HepG2 (cell line): Measurements from ENCODE around the gene EDAR. TPM values are rescaled to one million over a fixed set of nuclear protein-coding genes. Genes with fewer than 3 reads are reported as not detected.

Source experiments
- CENPT ChIP-seq: sonication (generic); formaldehyde crosslinking; IDR thresholded peaks from 2 replicates; pipeline ENCODE4 v1.8.0; 2022; ENCODE audit warnings: low read depth, mild to moderate bottlenecking, moderate library complexity, missing genetic modification reagents
- DR1 ChIP-seq: sonication (generic); formaldehyde crosslinking; IDR thresholded peaks from 2 replicates; pipeline ENCODE4 v1.8.0; 2021; ENCODE audit warnings: mild to moderate bottlenecking, missing genetic modification reagents, inconsistent platforms
- KDM2A ChIP-seq: sonication (generic); formaldehyde crosslinking; IDR thresholded peaks from 2 replicates; pipeline ENCODE4 v1.4.0; 2020; ENCODE audit warnings: low read depth, missing genetic modification reagents, borderline replicate concordance
- MEF2D ChIP-seq: sonication (generic); formaldehyde crosslinking; IDR thresholded peaks from 2 replicates; pipeline ENCODE4 v1.5.1; 2020; ENCODE audit warnings: mild to moderate bottlenecking, missing genetic modification reagents
- MEIS1 ChIP-seq: sonication (generic); formaldehyde crosslinking; IDR thresholded peaks from 2 replicates; pipeline ENCODE4 v1.9.0; 2021; ENCODE audit warnings: mild to moderate bottlenecking, missing genetic modification reagents, moderate library complexity, borderline replicate concordance
- SKI ChIP-seq: fragments of 450-650 bp; IDR thresholded peaks from one replicate; pipeline ENCODE4 v1.6.1; 2018; ENCODE audit warnings: mild to moderate bottlenecking; ENCODE audit not compliant: partially characterized antibody
- TARDBP ChIP-seq: sonication (generic); formaldehyde crosslinking; IDR thresholded peaks from 2 replicates; pipeline ENCODE4 v1.8.0; 2022; ENCODE audit warnings: mild to moderate bottlenecking, missing genetic modification reagents
- TEAD3 ChIP-seq: optimal IDR thresholded peaks from 2 replicates; pipeline ENCODE3; 2016; ENCODE audit warnings: borderline replicate concordance
- ZBTB42 ChIP-seq: sonication (generic); formaldehyde crosslinking; IDR thresholded peaks from 2 replicates; pipeline ENCODE4 v1.5.0; 2020; ENCODE audit warnings: mild to moderate bottlenecking, missing genetic modification reagents
- ZFP37 ChIP-seq: sonication (generic); formaldehyde crosslinking; IDR thresholded peaks from 2 replicates; pipeline ENCODE4 v1.4.0; 2020; ENCODE audit warnings: missing genetic modification reagents, borderline replicate concordance
- ZNF552 ChIP-seq: sonication (generic); formaldehyde crosslinking; IDR thresholded peaks from 2 replicates; pipeline ENCODE4 v1.9.0; 2022; ENCODE audit warnings: missing genetic modification reagents, mild to moderate bottlenecking, borderline replicate concordance
- polyA plus RNA-seq, 8 experiments: library from polyadenylated mRNA; depleted of rRNA in 3 of 8; stranded (reverse) in 7 of 8; unstranded in 1 of 8; fragments of >200 nt; fragmentation: Illumina TruSeq in 4 of 8; extraction: Trizol in 4 of 8; gene quantifications; 2 replicates each; pipeline versions ENCODE4 v1.2.1 to v1.2.3, GENCODE V29; 2011 to 2016; ENCODE audit warnings: low read depth in 4 of 8, missing spikeins in 1 of 8, mixed read lengths in 1 of 8; ENCODE audit not compliant: insufficient read depth in 1 of 8
- total RNA-seq, 5 experiments: library from RNA; depleted of rRNA; stranded (reverse); fragments of >200 nt; fragmentation: Illumina TruSeq; extraction: Trizol; gene quantifications; 2 replicates each; pipeline ENCODE4 v1.2.3, GENCODE V29; 2016; ENCODE audit warnings: low read depth in 1 of 5
- TF ChIP-seq, protein P1 (sequence below): sonication (generic); formaldehyde crosslinking; IDR thresholded peaks from 2 replicates; pipeline ENCODE4 v1.8.1; 2022; ENCODE audit warnings: low read depth, mild to moderate bottlenecking, missing genetic modification reagents
- TF ChIP-seq, protein P2 (sequence below): sonication (generic); formaldehyde crosslinking; IDR thresholded peaks from 2 replicates; pipeline ENCODE4 v1.4.0; 2020; ENCODE audit warnings: missing genetic modification reagents, mild to moderate bottlenecking, borderline replicate concordance
- TF ChIP-seq, protein P3 (sequence below): sonication (generic); formaldehyde crosslinking; IDR thresholded peaks from 2 replicates; pipeline ENCODE4 v1.4.0; 2020; ENCODE audit warnings: missing genetic modification reagents, borderline replicate concordance
- TF ChIP-seq, protein P4 (sequence below), 2 experiments: sonication (generic) in 1 of 2; formaldehyde crosslinking in 1 of 2; IDR thresholded peaks; 2 replicates each; pipeline versions ENCODE4 v1.4.0 to v1.6.1; 2018 to 2020; ENCODE audit warnings: missing genetic modification reagents in 2 of 2, borderline replicate concordance in 1 of 2, low read depth in 1 of 2, mild to moderate bottlenecking in 1 of 2, missing biosample characterization in 1 of 2
- TF ChIP-seq, protein P5 (sequence below): sonication (generic); formaldehyde crosslinking; IDR thresholded peaks from 2 replicates; pipeline ENCODE4 v1.4.0; 2020; ENCODE audit warnings: mild to moderate bottlenecking, missing genetic modification reagents

Gene EDAR
- total and polyA plus RNA-seq, 2 of the 13 experiments (the other 11 are each of a cell fraction or from before 2014, with no cell fraction given), result not detected

DNA sequence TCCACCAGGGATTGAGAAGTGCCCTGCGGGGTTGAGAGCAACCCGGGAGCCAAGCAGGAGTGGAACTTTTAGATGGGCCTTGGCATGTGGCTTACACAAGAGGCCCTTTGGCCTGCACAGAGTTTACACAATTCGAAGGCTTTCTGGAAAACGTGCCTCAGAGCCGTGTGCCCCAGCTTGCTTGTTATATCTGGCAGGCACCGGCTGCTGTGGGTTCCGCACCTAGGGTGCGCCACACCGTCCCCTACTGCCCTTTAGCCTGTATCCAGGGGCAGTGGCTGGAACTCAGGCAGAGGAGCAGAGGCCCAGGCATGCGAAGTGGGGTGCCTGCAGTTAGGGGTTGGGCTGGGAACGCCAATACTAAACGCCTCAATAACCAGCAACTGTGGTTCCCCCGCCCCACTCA, 32.9 kb upstream of the EDAR start (continued):
- TF ChIP-seq, protein P1, sequence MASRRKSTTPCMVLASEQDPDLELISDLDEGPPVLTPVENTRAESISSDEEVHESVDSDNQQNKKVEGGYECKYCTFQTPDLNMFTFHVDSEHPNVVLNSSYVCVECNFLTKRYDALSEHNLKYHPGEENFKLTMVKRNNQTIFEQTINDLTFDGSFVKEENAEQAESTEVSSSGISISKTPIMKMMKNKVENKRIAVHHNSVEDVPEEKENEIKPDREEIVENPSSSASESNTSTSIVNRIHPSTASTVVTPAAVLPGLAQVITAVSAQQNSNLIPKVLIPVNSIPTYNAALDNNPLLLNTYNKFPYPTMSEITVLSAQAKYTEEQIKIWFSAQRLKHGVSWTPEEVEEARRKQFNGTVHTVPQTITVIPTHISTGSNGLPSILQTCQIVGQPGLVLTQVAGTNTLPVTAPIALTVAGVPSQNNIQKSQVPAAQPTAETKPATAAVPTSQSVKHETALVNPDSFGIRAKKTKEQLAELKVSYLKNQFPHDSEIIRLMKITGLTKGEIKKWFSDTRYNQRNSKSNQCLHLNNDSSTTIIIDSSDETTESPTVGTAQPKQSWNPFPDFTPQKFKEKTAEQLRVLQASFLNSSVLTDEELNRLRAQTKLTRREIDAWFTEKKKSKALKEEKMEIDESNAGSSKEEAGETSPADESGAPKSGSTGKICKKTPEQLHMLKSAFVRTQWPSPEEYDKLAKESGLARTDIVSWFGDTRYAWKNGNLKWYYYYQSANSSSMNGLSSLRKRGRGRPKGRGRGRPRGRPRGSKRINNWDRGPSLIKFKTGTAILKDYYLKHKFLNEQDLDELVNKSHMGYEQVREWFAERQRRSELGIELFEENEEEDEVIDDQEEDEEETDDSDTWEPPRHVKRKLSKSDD (CRISPR knock-in tag), result 0 out of 2 replicates have a peak, but pooled peaks have one; percentile 55
- TF ChIP-seq ZNF552 (CRISPR knock-in tag) (peak; percentile 80; the same call in 1 of the 2 replicates), SKI (no peak), ZBTB42 (CRISPR knock-in tag) (0 out of 2 replicates have a peak, but pooled peaks have one; percentile 53), MEF2D (CRISPR knock-in tag) (peak; percentile 40; the same call in 1 of the 2 replicates), MEIS1 (CRISPR knock-in tag) (0 out of 2 replicates have a peak, but pooled peaks have one; percentile 26), ZFP37 (CRISPR knock-in tag) (0 out of 2 replicates have a peak, but pooled peaks have one; percentile 48), TARDBP (CRISPR knock-in tag) (0 out of 2 replicates have a peak, but pooled peaks have one; percentile 45), CENPT (0 out of 2 replicates have a peak, but pooled peaks have one; percentile 63), DR1 (CRISPR knock-in tag) (no peak), KDM2A (peak; percentile 37; the same call in 1 of the 2 replicates), TEAD3 (CRISPR knock-in tag) (peak; percentile 66)
- TF ChIP-seq, protein P2, sequence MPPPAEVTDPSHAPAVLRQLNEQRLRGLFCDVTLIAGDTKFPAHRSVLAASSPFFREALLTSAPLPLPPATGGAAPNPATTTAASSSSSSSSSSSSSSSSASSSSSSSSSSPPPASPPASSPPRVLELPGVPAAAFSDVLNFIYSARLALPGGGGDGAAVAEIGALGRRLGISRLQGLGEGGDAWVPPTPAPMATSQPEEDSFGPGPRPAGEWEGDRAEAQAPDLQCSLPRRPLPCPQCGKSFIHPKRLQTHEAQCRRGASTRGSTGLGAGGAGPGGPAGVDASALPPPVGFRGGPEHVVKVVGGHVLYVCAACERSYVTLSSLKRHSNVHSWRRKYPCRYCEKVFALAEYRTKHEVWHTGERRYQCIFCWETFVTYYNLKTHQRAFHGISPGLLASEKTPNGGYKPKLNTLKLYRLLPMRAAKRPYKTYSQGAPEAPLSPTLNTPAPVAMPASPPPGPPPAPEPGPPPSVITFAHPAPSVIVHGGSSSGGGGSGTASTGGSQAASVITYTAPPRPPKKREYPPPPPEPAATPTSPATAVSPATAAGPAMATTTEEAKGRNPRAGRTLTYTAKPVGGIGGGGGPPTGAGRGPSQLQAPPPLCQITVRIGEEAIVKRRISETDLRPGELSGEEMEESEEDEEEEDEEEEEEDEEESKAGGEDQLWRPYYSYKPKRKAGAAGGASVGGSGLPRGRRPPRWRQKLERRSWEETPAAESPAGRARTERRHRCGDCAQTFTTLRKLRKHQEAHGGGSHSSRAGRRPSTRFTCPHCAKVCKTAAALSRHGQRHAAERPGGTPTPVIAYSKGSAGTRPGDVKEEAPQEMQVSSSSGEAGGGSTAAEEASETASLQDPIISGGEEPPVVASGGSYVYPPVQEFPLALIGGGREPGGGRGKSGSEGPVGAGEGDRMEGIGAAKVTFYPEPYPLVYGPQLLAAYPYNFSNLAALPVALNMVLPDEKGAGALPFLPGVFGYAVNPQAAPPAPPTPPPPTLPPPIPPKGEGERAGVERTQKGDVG (CRISPR knock-in tag), result peak; percentile 70; the same call in 1 of the 2 replicates
- TF ChIP-seq, protein P3, sequence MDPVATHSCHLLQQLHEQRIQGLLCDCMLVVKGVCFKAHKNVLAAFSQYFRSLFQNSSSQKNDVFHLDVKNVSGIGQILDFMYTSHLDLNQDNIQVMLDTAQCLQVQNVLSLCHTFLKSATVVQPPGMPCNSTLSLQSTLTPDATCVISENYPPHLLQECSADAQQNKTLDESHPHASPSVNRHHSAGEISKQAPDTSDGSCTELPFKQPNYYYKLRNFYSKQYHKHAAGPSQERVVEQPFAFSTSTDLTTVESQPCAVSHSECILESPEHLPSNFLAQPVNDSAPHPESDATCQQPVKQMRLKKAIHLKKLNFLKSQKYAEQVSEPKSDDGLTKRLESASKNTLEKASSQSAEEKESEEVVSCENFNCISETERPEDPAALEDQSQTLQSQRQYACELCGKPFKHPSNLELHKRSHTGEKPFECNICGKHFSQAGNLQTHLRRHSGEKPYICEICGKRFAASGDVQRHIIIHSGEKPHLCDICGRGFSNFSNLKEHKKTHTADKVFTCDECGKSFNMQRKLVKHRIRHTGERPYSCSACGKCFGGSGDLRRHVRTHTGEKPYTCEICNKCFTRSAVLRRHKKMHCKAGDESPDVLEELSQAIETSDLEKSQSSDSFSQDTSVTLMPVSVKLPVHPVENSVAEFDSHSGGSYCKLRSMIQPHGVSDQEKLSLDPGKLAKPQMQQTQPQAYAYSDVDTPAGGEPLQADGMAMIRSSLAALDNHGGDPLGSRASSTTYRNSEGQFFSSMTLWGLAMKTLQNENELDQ (CRISPR knock-in tag), result no peak
- TF ChIP-seq, protein P4, sequence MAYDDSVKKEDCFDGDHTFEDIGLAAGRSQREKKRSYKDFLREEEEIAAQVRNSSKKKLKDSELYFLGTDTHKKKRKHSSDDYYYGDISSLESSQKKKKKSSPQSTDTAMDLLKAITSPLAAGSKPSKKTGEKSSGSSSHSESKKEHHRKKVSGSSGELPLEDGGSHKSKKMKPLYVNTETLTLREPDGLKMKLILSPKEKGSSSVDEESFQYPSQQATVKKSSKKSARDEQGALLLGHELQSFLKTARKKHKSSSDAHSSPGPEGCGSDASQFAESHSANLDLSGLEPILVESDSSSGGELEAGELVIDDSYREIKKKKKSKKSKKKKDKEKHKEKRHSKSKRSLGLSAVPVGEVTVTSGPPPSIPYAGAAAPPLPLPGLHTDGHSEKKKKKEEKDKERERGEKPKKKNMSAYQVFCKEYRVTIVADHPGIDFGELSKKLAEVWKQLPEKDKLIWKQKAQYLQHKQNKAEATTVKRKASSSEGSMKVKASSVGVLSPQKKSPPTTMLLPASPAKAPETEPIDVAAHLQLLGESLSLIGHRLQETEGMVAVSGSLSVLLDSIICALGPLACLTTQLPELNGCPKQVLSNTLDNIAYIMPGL (CRISPR knock-in tag; IDR thresholded peaks at IDR 0.05; ENCODE audit: borderline replicate concordance in 1 of 2, low read depth in 1 of 2), result peak in 1 of 2 experiments; percentile 48; a peak in 1 of 4 replicates
- TF ChIP-seq, protein P5, sequence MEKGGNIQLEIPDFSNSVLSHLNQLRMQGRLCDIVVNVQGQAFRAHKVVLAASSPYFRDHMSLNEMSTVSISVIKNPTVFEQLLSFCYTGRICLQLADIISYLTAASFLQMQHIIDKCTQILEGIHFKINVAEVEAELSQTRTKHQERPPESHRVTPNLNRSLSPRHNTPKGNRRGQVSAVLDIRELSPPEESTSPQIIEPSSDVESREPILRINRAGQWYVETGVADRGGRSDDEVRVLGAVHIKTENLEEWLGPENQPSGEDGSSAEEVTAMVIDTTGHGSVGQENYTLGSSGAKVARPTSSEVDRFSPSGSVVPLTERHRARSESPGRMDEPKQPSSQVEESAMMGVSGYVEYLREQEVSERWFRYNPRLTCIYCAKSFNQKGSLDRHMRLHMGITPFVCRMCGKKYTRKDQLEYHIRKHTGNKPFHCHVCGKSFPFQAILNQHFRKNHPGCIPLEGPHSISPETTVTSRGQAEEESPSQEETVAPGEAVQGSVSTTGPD (CRISPR knock-in tag), result 0 out of 2 replicates have a peak, but pooled peaks have one; percentile 36
